HTR-8/SVneo (cell line): ENCODE results near the gene RETREG3.
"Not testable (repeated sequence)": the region's sequence is repeated elsewhere in the genome, so short reads cannot be mapped to it uniquely, and the experiment has no call there.

ENCODE experiments used
- DNase-seq: peaks from one replicate; pipeline ENCODE4 v3.0.0; 2011; ENCODE audit warnings: low spot score, mixed read lengths; ENCODE audit not compliant: insufficient read length
- FAIRE-seq: peaks from 2 replicates; lab custom pipeline; 2011; peaks lifted over from hg19 to GRCh38; lab: Jason Lieb, UNC

The RETREG3 gene

GRCh38 chr17:42617956-42618431 lies 8.8 kb upstream of the RETREG3 start:
- FAIRE-seq (no peak), DNase-seq (no peak)

DNA sequence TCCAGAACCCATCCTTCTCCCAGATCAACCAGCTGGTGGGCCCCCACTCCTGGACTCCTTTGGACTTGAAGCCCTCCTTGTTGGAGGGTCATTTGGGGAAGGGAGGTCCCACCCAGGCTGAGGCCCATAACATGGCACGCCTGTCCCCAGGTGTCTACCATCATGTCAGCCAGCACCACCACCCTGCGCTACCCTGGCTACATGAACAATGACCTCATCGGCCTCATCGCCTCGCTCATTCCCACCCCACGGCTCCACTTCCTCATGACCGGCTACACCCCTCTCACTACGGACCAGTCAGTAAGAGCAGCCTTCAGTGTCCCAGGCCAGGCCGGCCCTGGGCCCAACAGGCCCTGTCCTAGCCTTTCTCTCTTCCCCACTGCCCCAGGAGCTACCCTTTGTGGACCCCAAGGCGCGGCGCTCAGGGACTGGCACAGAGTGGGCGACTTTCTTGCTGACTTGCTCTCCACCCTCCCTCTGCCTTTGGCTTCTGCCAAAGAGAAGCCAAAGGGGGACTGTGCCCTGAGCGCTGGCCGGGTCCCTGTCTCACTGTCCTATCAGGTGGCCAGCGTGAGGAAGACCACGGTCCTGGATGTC lies 4.6 kb upstream of the RETREG3 start:
- DNase-seq (no peak), FAIRE-seq (no peak)

- FAIRE-seq = peak; percentile 4
- DNase-seq = no peak
These were observed 2.8 kb upstream of the RETREG3 start for GRCh38 chr17:42612013-42612412.

- not testable (repeated sequence) for DNase-seq
These were observed 934 bp upstream of the RETREG3 start for GRCh38 chr17:42609814-42610801.

DNA sequence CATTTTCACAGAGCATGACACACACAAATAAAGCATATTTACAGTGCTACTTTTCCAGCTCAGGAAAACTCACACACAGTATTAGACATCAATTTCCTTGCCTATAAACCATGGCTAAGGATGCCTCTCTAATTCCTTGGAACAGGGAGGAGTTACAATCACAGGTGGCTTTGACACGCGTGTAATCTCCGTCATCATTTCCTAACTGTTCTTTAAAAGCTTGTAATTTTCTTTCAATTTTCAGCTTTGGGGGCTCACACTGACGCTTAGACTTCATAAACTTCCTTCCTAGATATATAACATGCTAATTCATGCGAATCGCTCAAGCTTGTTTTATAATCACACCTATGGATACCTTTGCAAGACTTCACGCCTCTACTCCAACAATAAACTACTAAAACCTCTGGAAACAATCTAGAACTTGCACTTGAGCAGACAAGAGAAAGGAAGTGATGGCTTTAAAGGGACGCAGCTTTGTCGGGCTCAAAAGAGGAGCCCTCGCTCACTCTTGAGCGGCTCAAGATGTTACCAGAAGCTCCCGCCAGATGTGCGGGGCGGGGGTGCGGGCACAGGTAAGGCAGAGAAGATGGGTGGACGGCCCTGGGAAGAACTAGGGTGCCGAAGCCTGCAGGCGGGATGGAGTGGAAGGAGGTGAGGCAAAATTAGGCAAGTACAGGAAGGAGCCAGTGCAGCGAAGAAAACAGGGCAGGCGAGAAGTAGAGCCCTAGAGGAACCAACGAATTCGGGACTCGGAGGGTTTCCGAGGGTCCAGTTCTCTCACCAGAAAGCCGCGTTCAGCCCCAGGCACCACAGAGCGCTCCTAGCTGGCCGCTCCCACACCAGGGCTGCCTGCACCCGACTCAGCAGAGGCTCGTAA lies 631 bp downstream of the RETREG3 start:
- DNase-seq (no peak), FAIRE-seq (no peak)

More at GRCh38 chr17:42609814-42610801, 934 bp upstream of the RETREG3 start:
- FAIRE-seq = not testable (repeated sequence)

DNA sequence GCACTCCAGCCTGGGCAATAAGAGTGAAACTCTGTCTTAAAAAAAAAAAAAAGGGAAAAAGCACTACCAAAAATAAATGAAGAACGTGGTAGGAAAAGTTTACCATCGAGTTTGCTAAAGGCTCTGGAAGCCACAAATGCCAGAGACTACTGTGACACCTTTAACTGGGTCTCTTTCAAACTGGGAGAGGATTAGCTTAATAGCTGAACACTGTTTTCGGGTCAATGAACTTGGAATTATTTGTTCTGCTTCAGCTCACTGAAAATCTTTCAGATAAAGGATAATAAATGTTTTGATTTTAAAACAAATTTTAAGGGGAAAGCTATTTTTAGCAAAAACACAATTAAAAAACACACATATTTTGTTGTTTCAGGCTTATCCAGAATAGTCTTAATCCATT lies 1.4 kb downstream of the RETREG3 start:
- no peak for DNase-seq
- FAIRE-seq = no peak

- FAIRE-seq = no peak
- DNase-seq = no peak
These were observed 5.9 kb downstream of the RETREG3 start for GRCh38 chr17:42603318-42603717.

- DNase-seq (no peak), FAIRE-seq (no peak)
These were observed 10.3 kb downstream of the RETREG3 start for GRCh38 chr17:42598905-42599304.

GRCh38 chr17:42596386-42596785 lies 12.8 kb downstream of the RETREG3 start:
- DNase-seq = no peak
- no peak for FAIRE-seq

- FAIRE-seq (no peak), DNase-seq (no peak)
These were observed 17.8 kb downstream of the RETREG3 start for GRCh38 chr17:42591411-42591810.

DNA sequence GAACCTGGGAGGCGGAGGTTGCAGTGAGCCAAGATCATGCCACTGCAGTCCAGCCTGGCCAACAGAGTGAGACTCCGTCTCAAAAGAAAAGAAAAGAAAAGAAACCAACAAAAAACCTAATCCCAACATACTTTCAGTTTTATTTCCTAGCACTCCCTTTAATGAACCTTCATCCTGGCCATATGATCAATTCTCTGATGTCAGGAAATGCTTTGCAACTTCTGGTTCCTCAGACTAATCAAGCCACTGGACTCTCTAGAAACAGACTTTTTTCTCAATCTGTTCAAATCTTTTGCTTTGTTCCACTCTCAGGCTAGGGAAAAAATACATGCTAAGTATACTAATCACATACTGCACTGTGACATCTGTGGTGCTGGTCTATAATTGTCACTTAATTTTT lies 18.3 kb downstream of the RETREG3 start:
- no peak for FAIRE-seq
- no peak for DNase-seq

DNA sequence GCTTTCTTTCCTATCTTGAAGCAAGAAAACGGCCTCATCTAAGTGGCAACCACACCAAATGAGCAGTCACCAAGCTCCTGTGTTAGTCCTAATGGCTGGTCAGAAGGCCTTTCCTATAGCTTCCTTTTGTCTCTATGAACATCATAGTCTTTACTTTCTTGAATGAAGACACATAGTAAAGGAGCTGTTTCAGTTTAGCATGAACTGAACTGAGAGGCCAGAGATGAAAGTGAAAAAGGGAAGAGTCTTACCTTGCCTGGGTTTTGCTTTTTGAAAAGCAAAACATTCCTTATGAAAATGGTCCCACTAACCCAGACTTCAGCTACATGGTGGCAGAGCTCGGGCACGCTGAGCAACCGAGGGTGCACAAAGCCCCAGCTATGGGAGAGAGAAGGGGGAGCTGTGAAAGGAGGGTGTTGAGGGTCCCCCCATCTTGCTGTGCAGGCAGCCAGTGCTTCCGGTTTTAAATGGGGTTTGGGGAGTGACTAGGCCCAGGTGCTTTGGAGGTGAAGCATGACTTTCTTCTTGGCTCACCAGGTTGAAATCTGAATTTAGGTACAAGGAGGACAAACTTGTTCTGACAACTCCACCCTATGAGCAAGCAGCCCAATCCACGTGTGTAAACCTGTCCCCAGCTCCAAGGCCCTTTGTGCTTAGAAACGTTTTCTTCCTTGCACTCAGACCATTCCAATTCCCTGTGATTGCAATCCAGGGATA lies 22.5 kb downstream of the RETREG3 start:
- FAIRE-seq = no peak
- no peak for DNase-seq

DNA sequence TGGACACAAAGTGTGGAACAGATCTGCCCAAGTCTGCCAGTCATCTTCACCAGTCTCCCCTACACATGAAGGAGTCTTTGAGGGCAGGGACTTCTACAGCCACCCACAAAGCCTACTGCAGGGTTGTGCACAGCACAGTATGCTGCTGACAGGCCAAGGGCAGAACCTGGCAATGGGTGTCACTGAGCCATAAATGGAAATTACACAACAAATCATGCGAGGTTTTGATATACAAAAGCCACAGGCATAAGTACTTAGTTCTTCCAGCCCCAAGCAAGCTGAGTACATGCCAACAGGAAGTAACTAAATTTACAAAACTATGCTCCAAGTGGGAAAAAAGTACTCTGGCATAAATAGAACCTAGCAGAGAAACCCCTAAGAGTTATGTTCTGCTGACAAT lies 23.8 kb downstream of the RETREG3 start:
- FAIRE-seq = no peak

GRCh38 chr17:42584880-42585279 lies 24.3 kb downstream of the RETREG3 start:
- no peak for DNase-seq
- FAIRE-seq = no peak

More for the DNA sequence above, 23.8 kb downstream of the RETREG3 start:
- DNase-seq = no peak

DNA sequence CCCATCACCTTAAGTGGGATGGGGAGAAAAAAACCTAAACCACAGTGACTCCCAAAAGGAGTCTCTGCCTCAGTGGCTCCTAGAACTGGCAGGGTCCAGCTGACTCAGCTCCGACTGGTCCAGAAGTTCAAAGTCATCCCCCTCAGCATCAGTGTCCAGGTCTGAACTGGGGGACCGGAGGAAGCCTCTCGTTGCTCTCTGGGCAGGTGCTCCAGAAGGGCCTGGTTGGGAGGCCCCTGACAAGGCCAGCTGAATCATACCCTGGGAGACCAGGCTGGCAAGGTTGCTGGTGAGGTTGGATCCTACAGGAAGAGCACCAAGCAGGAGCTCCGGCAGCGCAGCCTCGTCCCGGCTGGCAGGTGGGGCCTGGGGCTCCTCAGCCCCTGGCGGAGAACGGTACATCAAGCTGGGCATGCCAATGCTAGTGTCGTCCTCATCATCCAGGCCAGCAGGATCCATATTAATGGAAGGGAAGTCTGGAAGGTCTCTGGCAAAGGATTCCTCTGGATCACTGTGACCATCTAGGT lies 27.4 kb downstream of the RETREG3 start:
- FAIRE-seq (no peak), DNase-seq (no peak)

- FAIRE-seq = no peak
- no peak for DNase-seq
These were observed 29.2 kb downstream of the RETREG3 start for GRCh38 chr17:42579794-42580551.

DNA sequence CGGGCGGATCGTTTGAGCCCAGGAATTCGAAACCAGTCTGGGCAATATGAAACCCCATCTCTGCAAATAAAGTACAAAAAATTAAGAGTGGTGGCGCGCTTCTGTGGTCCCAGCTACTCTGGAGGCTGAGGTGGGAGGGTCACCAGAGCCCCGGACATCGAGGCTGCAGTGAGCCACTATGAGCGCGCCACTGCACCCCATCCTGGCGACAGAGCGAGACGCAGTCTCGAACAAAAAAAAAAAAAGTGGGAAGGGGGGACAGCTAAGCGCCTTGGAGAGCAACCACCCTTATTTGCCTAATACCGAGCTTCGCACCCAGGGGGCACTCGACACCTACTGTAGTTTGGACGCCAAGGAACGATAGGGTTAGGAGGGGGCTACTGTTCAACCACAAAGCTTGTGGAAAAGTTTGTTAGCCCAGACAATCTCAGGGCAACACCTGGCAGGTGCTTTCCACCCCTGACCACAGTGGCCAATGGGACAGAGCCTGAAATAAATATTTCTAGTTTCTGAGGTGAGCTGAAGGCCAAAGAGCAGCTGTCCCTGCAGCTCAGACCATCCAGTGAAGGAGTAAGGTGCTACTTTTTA lies 30.8 kb downstream of the RETREG3 start:
- FAIRE-seq = no peak
- peak; percentile 94 for DNase-seq

- FAIRE-seq (peak; percentile 78), DNase-seq (peak; percentile 98)
These were observed 31.5 kb downstream of the RETREG3 start, which contains the start of gene PSMC3IP for GRCh38 chr17:42577532-42578281. TSS of gene PSMC3IP (minus strand) at chr17:42577729. CDS start at chr17:42577686, 43 bp downstream.
